HT-29 (cell line): Measurements from ENCODE around the gene GOLGA6L6. TPM values are rescaled to one million over a fixed set of nuclear protein-coding genes. Genes with fewer than 3 reads are reported as not detected.
"Not testable (repeated sequence)": the region's sequence is repeated elsewhere in the genome, so short reads cannot be mapped to it uniquely, and the experiment has no call there.

Experiments used
- DNase-seq: peaks from one replicate; pipeline ENCODE4 v3.0.0-alpha.2; 2015; ENCODE audit warnings: low spot score
- small RNA-seq: library from RNA; depleted of rRNA; stranded (forward); fragments of <200 nt; gene quantifications from one replicate; pipeline ENCODE3, GENCODE V24; 2014
- total RNA-seq: library from RNA; depleted of rRNA; stranded (reverse); fragments of >200 nt; shearing (Covaris generic); gene quantifications from 2 replicates; pipeline ENCODE4 v1.2.3, GENCODE V29; 2014; rRNA removed

The GOLGA6L6 gene
- not detected in 2 replicates for total RNA-seq

- DNase-seq: not testable (repeated sequence)
These were observed at the start of gene GOLGA6L6 for GRCh38 chr15:20541700-20542099. TSS of gene GOLGA6L6 (minus strand) at chr15:20541800. CDS start at chr15:20541709, 91 bp downstream.

GRCh38 chr15:20590069-20590468, 48.5 kb upstream of the GOLGA6L6 start:
- DNase-seq: not testable (repeated sequence)

- not testable (repeated sequence) for DNase-seq
These were observed 45.2 kb upstream of the GOLGA6L6 start for GRCh38 chr15:20586821-20587220.

GRCh38 chr15:20582726-20583115, 41.1 kb upstream of the GOLGA6L6 start:
- DNase-seq: not testable (repeated sequence)

- not testable (repeated sequence) for DNase-seq
These were observed 40.6 kb upstream of the GOLGA6L6 start for GRCh38 chr15:20582109-20582725.

- DNase-seq: not testable (repeated sequence)
These were observed 39.9 kb upstream of the GOLGA6L6 start for GRCh38 chr15:20581261-20582108.

GRCh38 chr15:20579662-20580061, 38.1 kb upstream of the GOLGA6L6 start:
- not testable (repeated sequence) for DNase-seq

- not testable (repeated sequence) for DNase-seq
These were observed 9.7 kb upstream of the GOLGA6L6 start for GRCh38 chr15:20551289-20551688.

GRCh38 chr15:20505926-20506658, 35.5 kb downstream of the GOLGA6L6 start:
- not testable (repeated sequence) for DNase-seq

GRCh38 chr15:20502839-20503238, 38.8 kb downstream of the GOLGA6L6 start:
- DNase-seq: not testable (repeated sequence)

GRCh38 chr15:20501512-20502222, 39.9 kb downstream of the GOLGA6L6 start:
- DNase-seq: not testable (repeated sequence)

GRCh38 chr15:20497781-20498180, 43.8 kb downstream of the GOLGA6L6 start:
- peak; percentile 0 for DNase-seq

GRCh38 chr15:20493035-20493434, 48.6 kb downstream of the GOLGA6L6 start:
- not testable (repeated sequence) for DNase-seq

GRCh38 chr15:20492598-20492997, 49.0 kb downstream of the GOLGA6L6 start:
- not testable (repeated sequence) for DNase-seq

- DNase-seq: not testable (repeated sequence)
These were observed 52.3 kb downstream of the GOLGA6L6 start for GRCh38 chr15:20489320-20489719.

Small RNA genes within 50 kb of the gene (small RNA-seq; reads per million reads assigned to genes)
- gene RN7SL759P: not detected
